Ecto neural progenitor cell (in vitro differentiated cells): Measurements from ENCODE around the gene TNNC1.

Source experiments
- DNase-seq: peaks from one replicate; pipeline ENCODE4 v3.0.0-alpha.2; 2018; ENCODE audit warnings: low spot score

Gene TNNC1

GRCh38 chr3:52443791-52444687 lies 9.8 kb downstream of the TNNC1 start:
- DNase-seq, result peak; percentile 44

GRCh38 chr3:52443268-52443610 lies 10.6 kb downstream of the TNNC1 start:
- peak; percentile 40 for DNase-seq

GRCh38 chr3:52442409-52443267 lies 11.2 kb downstream of the TNNC1 start:
- DNase-seq, result peak; percentile 42

GRCh38 chr3:52441772-52442332 lies 12.0 kb downstream of the TNNC1 start:
- DNase-seq, result no peak

GRCh38 chr3:52441091-52441771 lies 12.6 kb downstream of the TNNC1 start:
- DNase-seq, result no peak

- DNase-seq, result no peak
Measured at GRCh38 chr3:52440671-52441070, 13.2 kb downstream of the TNNC1 start.

- no peak for DNase-seq
Measured at GRCh38 chr3:52440249-52440551, 13.6 kb downstream of the TNNC1 start.

GRCh38 chr3:52439426-52440248 lies 14.2 kb downstream of the TNNC1 start:
- no peak for DNase-seq

GRCh38 chr3:52438579-52439425 lies 15.0 kb downstream of the TNNC1 start:
- DNase-seq, result no peak

- DNase-seq, result no peak
Measured at GRCh38 chr3:52438104-52438376, 15.8 kb downstream of the TNNC1 start.

- DNase-seq, result no peak
Measured at GRCh38 chr3:52437326-52438103, 16.3 kb downstream of the TNNC1 start.

GRCh38 chr3:52436500-52437149 lies 17.2 kb downstream of the TNNC1 start:
- peak; percentile 39 for DNase-seq

- DNase-seq, result peak; percentile 41
Measured at GRCh38 chr3:52435246-52436101, 18.4 kb downstream of the TNNC1 start.

- no peak for DNase-seq
Measured at GRCh38 chr3:52434491-52435115, 19.2 kb downstream of the TNNC1 start.

- DNase-seq, result no peak
Measured at GRCh38 chr3:52433996-52434479, 19.8 kb downstream of the TNNC1 start.

GRCh38 chr3:52433328-52433995 lies 20.4 kb downstream of the TNNC1 start:
- peak; percentile 63 for DNase-seq

GRCh38 chr3:52432691-52433141 lies 21.1 kb downstream of the TNNC1 start:
- DNase-seq, result no peak
